Activated T-cell treated with anti-CD3 and anti-CD28 coated beads, Interleukin-2, amount 50 U/mL, for 72 hours (primary cell): ENCODE results near the gene FBN1. TPM values are rescaled to one million over a fixed set of nuclear protein-coding genes. Genes with fewer than 3 reads are reported as not detected.

Source experiments
- ATAC-seq, 2 donors: fragments of 150-1000 bp; cut with Tn5 transposase; replicated peaks in 1 of 2; 2 replicates each; pipeline ENCODE4 v1.10.0; 2021; ENCODE audit warnings: moderate library complexity in 2 of 2, mild to moderate bottlenecking in 1 of 2
- DNase-seq, 2 donors: peaks; one replicate each; pipeline ENCODE4 v3.0.0; 2021 to 2022; ENCODE audit warnings: mixed read lengths in 1 of 2
- H3K27ac Mint-ChIP-seq: one replicate; pipeline ENCODE4 v1.8.0; 2022; ENCODE audit warnings: mild to moderate bottlenecking, moderate library complexity, mixed read lengths
- H3K27me3 Mint-ChIP-seq: one replicate; pipeline ENCODE4 v1.8.0; 2022; ENCODE audit warnings: low read depth, mixed read lengths
- H3K36me3 Mint-ChIP-seq, 2 donors: one replicate each; pipeline ENCODE4 v1.8.0; 2022; ENCODE audit warnings: mixed read lengths in 2 of 2, mild to moderate bottlenecking in 1 of 2; ENCODE audit not compliant: insufficient read depth in 2 of 2
- H3K4me1 Mint-ChIP-seq: one replicate; pipeline ENCODE4 v1.8.0; 2022; ENCODE audit warnings: low read depth, mixed read lengths
- H3K4me3 Mint-ChIP-seq, 2 donors: one replicate each; pipeline ENCODE4 v1.8.0; 2022; ENCODE audit warnings: mild to moderate bottlenecking in 2 of 2, mixed read lengths in 2 of 2, moderate library complexity in 2 of 2
- H3K9me3 Mint-ChIP-seq, 2 donors: one replicate each; pipeline ENCODE4 v1.8.0; 2022; ENCODE audit warnings: mixed read lengths in 2 of 2
- total RNA-seq, 2 donors: library from RNA; stranded (reverse); gene quantifications; one replicate each; pipeline ENCODE4 v1.2.3, GENCODE V29; 2022

The FBN1 gene
- total RNA-seq, 2 donors from 2014 or later, result 0.50 to 0.79 TPM

DNA sequence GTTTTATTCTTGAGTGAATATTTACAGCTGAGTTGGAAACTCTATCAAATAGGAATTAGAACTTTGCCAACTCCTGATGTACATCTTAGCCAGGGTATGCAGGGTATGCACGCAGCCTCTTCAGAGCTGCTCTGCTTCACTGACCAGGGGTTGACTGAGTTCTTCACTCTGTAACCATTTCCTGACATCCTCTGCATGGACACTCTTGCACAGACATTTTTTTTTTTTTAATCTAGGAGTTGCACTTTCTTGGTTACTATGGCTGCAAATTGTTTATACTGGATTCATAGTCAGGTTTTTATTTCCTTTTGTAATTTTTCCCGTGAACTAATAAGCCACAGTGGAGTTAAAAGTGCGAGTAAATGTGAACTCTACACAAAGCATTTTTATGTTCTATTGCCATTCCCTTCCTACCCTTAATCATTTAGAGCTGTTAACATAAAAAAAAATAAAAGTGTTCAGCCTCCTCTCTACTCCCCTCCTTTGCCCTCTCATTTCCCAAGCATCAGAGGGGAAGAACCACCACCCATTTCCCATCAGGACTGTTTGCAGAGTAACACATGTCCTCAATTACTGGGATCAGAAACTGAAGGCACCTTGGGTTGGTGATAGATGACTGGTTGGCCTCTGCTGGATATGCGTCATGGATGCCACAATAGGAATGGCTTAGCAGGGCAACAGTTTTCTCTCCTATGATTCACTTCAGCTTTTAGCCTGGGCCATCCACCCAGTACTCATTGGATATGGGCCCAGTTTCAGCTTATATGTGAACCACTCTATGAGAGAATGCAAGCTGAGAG, 260.3 kb downstream of the FBN1 start:
- ATAC-seq (no peak), DNase-seq (no peak)
- Mint-ChIP-seq H3K36me3 (no peaks in the 10 kb centered on the region), H3K4me1 (no peaks in the 10 kb centered on the region), H3K27ac (no peak overlapping the region), H3K4me3 (no peak overlapping the region), H3K27me3 (peaks cover 6% of the 10 kb centered on the region), H3K9me3 (no peaks in the 10 kb centered on the region)

DNA sequence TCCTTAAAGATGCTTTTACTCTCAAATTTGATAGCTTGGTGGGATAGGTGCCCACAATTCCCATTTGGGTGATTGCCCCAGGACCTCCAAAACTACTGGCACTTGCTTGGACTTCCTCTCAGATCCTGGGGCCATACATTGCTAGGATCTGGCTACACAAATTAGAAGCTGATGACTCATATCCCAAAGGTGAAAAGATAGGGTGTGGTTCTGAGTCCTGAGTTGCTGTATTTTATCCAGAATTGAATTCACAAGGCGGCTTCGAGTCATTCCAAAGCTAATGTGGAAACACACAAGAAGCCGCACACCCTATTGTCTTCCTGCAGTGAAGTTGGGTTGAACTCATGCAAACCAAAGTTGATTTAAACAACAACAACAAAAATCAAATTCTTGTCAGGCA, 260.9 kb downstream of the FBN1 start:
- Mint-ChIP-seq H3K27me3 (peaks cover 6% of the 10 kb centered on the region), H3K4me3 (no peak overlapping the region), H3K27ac (no peak overlapping the region), H3K9me3 (no peaks in the 10 kb centered on the region), H3K4me1 (no peaks in the 10 kb centered on the region), H3K36me3 (no peaks in the 10 kb centered on the region)
- ATAC-seq (no peak), DNase-seq (no peak)

DNA sequence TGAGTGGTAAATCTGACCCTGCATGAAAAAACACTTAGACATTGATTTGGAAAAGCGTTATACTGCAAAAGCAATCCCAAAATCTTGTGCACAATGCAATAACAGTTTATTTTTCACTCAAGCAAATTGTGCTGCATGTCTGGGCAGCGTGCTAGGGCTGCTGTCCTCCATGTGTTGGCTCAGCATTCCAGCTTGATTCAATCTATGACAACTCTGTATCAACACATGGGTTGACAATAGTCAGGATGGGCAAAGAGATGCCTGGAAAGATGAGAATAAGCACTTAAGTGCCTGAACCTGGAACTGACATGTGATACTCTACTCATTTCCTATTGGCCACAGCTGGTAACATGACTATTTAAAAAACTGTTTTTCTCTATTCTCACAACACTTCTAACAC, 262.5 kb downstream of the FBN1 start:
- no peak for DNase-seq
- Mint-ChIP-seq H3K4me1 (no peaks in the 10 kb centered on the region), H3K27me3 (peaks cover 14% of the 10 kb centered on the region), H3K4me3 (no peak overlapping the region), H3K36me3 (no peaks in the 10 kb centered on the region), H3K9me3 (no peaks in the 10 kb centered on the region), H3K27ac (no peak overlapping the region)
- no peak for ATAC-seq

DNA sequence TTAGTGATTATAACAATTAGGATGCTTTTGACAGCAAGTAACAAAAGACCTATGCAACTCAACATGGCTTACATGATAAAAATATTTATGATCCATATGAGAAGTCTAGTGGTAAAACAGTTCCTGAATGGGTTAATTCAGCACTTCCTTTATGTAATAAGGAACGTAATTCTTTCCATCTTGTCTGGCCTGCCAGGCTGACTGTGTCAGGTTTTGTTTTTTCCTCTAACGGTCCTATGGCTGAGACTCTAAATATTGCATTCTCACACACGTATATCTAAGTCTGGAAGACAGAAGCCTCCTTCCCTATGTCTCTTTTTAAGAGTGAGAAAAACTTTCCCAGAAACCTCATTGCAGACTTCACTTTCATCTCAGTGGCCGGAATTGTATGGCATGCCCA, 263.6 kb downstream of the FBN1 start:
- Mint-ChIP-seq H3K4me1 (no peaks in the 10 kb centered on the region), H3K4me3 (no peak overlapping the region), H3K9me3 (peaks cover 0 to 3% of the 10 kb centered on the region in 2 donors), H3K36me3 (no peaks in the 10 kb centered on the region), H3K27me3 (peaks cover 20% of the 10 kb centered on the region), H3K27ac (no peak overlapping the region)
- ATAC-seq (no peak), DNase-seq (no peak)

DNA sequence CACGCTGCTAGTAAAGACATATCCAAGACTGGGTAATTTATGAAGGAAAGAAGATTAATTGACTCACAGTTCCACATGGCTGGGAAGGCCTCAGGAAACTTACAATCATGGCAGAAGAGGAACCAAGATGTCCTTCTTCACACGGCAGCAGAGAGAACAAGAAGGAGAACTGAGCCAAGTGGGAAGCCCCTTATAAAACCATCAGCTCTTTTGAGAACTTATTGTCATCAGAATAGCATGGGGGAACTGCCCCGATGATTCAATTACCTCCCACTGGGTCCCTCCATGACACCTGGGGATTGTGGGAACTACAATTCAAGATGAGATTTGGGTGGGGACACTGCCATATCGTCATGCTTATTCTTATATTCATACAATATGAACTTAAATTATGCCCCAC, 265.3 kb downstream of the FBN1 start:
- H3K27ac Mint-ChIP-seq, result no peak overlapping the region

DNA sequence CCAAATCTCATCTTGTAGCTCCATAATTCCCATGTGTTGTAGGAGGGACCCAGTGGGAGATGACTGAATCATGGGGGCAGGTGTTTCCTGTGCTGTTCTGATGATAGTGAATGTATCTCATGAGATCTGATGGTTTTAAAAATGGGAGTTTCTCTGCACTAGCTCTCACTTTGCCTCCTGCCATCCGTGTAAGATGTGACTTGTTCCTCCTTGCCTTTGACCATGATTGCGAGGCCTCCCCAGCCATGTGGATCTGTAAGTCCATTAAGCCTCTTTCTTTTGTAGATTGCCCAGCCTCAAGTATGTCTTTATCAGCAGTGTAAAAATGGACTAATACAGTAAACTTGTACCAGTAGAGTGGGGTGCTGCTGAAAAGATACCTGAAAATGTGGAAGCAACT, 269.7 kb downstream of the FBN1 start:
- Mint-ChIP-seq H3K4me3 (no peak overlapping the region), H3K27ac (no peak overlapping the region), H3K27me3 (peaks cover 37% of the 10 kb centered on the region), H3K4me1 (no peaks in the 10 kb centered on the region), H3K9me3 (peaks cover 0 to 3% of the 10 kb centered on the region in 2 donors), H3K36me3 (no peaks in the 10 kb centered on the region)
- DNase-seq (no peak), ATAC-seq (no peak)

More for the DNA sequence above, 265.3 kb downstream of the FBN1 start:
- H3K4me3 Mint-ChIP-seq, result no peak overlapping the region
- H3K9me3 Mint-ChIP-seq, result peaks cover 0 to 3% of the 10 kb centered on the region in 2 donors
- DNase-seq (no peak), ATAC-seq (no peak)
- no peaks in the 10 kb centered on the region for H3K4me1 Mint-ChIP-seq
- no peaks in the 10 kb centered on the region for H3K36me3 Mint-ChIP-seq
- H3K27me3 Mint-ChIP-seq, result peaks cover 31% of the 10 kb centered on the region

DNA sequence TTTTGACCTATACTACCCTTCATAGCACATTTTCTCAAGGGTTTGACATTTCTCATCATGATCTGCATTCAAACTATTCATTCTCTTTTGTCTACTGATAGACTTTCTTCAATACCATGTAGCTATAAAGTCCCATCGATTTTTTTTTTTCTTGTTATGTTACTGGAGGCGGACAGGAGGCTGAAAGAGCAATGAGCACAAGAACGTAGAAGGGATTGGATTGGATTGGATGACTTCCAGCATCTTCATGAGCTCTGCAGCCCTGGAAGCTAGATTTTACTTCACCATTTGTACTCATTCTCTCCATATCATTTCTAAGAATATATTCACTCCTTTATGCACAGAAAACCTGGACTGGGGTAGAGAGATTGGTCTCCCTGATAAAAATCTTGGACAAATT, 271.0 kb downstream of the FBN1 start:
- ATAC-seq (no peak), DNase-seq (no peak)
- Mint-ChIP-seq H3K36me3 (no peaks in the 10 kb centered on the region), H3K4me3 (no peak overlapping the region), H3K9me3 (peaks cover 0 to 3% of the 10 kb centered on the region in 2 donors), H3K27me3 (peaks cover 37% of the 10 kb centered on the region), H3K27ac (no peak overlapping the region), H3K4me1 (no peaks in the 10 kb centered on the region)

DNA sequence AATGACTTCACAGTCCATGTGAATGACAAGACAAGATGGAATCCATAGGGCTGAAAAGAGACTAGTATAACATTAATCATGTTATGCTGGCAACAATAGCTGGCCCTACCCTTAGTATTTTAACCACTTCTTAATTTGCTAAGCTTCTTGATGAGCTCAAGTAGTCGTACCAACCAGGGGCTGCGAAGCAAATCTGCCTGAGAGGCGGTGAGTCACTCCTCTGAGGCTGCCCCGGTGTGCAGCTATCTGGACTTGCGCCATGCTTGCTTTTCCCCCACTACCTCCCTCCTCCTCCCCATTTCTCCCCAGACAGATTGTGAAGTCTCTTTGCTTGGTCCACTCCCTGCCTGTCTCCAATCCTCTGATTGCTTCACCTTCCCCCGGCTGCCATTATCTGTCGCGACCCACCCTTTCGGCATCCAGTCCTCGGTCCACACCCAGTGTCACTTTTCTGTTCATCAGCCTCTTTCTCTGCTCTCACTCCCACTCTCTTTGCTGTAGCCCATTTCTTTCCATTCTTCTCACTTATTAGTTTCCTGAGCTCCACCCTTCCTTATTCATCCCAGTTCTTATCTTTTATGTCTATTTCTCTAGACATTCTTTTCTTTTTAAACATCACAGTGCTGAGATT, 271.6 kb downstream of the FBN1 start:
- H3K27me3 Mint-ChIP-seq, result peaks cover 37% of the 10 kb centered on the region

DNA sequence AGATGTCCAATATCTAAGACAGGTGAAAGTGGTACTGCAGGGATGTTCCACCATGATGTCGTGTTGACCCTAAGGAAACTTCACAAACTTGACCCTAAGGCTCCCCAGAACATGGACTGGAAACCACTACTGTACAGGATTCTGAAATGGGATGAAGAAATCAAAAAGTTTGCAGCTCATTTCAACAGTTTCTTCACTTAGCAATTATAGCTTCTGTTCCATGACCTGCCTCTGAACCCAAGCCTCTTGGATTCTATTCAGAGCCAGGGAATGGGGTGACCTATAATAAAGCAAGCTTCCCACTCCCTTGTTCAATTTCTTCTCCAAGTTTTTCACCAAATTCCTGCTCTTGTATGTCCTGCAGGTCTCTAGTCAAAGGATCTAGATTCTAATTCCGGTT, 273.5 kb downstream of the FBN1 start:
- no peaks in the 10 kb centered on the region for H3K9me3 Mint-ChIP-seq

More for the DNA sequence above, 271.6 kb downstream of the FBN1 start:
- Mint-ChIP-seq H3K4me3 (no peak overlapping the region), H3K4me1 (no peaks in the 10 kb centered on the region), H3K36me3 (no peaks in the 10 kb centered on the region), H3K9me3 (peaks cover 0 to 3% of the 10 kb centered on the region in 2 donors), H3K27ac (no peak overlapping the region)
- ATAC-seq (no peak), DNase-seq (no peak)

DNA sequence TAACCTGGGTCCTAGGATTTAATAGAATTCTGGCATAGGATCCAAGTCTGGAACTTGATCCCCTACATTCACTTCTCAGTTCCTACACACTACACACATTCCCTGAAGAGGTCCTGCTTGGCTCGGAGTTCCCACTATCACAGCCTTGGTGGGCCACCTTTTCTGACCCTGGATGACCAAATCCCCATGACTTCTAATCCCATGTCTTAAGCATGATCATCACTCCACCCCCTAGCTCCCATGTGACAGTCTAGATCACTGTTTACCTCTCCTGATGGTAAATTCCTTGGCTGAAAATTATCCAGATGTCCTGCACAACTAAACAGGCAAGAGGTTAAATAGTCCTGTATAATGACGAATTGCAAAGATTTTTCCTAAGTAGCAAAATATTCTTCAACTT, 274.0 kb downstream of the FBN1 start:
- peaks cover 22% of the 10 kb centered on the region for H3K27me3 Mint-ChIP-seq
- no peaks in the 10 kb centered on the region for H3K36me3 Mint-ChIP-seq
- no peaks in the 10 kb centered on the region for H3K4me1 Mint-ChIP-seq
- H3K27ac Mint-ChIP-seq, result no peak overlapping the region
- no peak overlapping the region for H3K4me3 Mint-ChIP-seq
- ATAC-seq, result no peak
- no peak for DNase-seq
- H3K9me3 Mint-ChIP-seq, result no peaks in the 10 kb centered on the region

More for the DNA sequence above, 273.5 kb downstream of the FBN1 start:
- H3K36me3 Mint-ChIP-seq, result no peaks in the 10 kb centered on the region
- H3K4me1 Mint-ChIP-seq, result no peaks in the 10 kb centered on the region
- H3K27ac Mint-ChIP-seq, result no peak overlapping the region
- no peak overlapping the region for H3K4me3 Mint-ChIP-seq
- DNase-seq, result no peak
- H3K27me3 Mint-ChIP-seq, result peaks cover 22% of the 10 kb centered on the region
- no peak for ATAC-seq

DNA sequence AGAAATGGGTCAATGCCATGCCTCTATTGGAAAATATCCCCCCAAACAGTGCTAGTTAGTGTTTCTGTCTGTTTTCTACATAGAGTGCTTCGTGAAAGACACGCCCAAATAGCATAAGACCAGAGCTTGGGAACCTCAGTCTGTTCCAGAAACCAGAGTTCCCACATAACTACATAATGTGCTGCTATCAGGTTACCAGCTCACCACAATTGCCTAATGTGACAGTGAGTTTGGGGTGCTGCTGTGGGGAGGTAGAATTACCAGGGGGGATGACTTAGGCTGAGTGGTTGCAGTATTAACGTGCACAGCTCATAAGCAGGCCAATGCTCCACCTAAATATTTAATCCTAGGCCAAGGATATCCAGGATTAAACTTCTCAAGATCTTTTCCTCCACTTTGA, 275.0 kb downstream of the FBN1 start:
- Mint-ChIP-seq H3K4me1 (no peaks in the 10 kb centered on the region), H3K9me3 (no peaks in the 10 kb centered on the region), H3K36me3 (no peaks in the 10 kb centered on the region), H3K27me3 (peaks cover 14% of the 10 kb centered on the region), H3K4me3 (no peak overlapping the region), H3K27ac (no peak overlapping the region)
- no peak for ATAC-seq
- no peak for DNase-seq

DNA sequence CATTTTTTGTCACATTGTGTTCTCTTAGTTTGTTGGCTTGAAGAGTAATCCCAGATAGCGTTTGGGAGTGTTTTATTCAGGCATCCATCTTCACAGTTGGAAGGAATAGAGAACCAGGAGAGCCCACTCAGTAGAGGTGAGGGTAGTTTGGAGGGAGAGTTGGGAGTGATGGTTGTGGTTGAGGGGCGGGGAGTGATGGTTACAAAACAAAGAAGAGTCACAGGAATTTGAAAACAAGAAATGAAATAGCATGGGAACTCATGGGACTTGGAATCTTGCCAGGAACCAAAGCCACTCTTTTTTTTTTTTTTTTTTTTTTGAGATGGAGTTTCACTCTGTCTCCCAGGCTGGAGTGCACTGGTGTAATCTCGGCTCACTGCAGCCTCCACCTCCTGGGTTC, 278.0 kb downstream of the FBN1 start:
- H3K27ac Mint-ChIP-seq, result no peak overlapping the region
- no peaks in the 10 kb centered on the region for H3K36me3 Mint-ChIP-seq
- H3K4me1 Mint-ChIP-seq, result no peaks in the 10 kb centered on the region

DNA sequence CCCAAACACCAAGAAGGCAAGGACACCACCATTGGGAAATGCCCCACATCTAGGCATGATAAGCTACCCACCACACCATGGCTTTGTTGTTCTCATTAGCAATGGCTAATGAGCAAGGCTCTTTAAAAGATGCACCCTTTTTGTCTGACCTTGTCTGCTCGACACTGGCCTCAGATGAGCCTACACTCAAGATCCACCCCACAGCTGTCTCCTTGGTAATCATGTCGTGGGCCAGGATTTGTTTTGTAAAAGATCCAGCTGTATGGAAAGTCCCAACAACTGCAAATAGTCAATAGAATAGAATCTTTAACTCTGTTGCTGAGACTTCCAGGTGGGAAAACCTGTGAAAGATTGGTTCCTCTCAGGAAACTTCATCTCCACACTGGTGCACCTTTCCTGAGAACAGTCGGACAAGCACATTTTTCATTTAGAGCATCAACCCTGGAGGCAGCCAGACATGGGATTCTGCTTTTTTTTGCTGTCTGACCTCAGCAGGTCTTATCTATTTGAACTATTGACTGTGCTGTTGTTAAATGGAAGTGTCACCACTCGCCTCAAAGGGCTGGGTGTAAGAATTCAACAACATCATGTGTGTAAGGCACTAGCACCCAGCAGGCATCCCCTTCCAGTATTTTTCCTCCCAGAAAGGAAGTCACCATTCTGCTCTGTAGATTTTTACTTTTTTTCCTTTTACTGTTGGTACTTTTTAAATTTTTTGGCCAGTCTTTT, 278.8 kb downstream of the FBN1 start:
- H3K4me3 Mint-ChIP-seq, result no peak overlapping the region
- no peaks in the 10 kb centered on the region for H3K27me3 Mint-ChIP-seq

More for the DNA sequence above, 278.0 kb downstream of the FBN1 start:
- DNase-seq (no peak), ATAC-seq (no peak)
- Mint-ChIP-seq H3K4me3 (no peak overlapping the region), H3K9me3 (no peaks in the 10 kb centered on the region), H3K27me3 (no peaks in the 10 kb centered on the region)

More for the DNA sequence above, 278.8 kb downstream of the FBN1 start:
- no peaks in the 10 kb centered on the region for H3K4me1 Mint-ChIP-seq
- H3K36me3 Mint-ChIP-seq, result no peaks in the 10 kb centered on the region
- DNase-seq (no peak), ATAC-seq (no peak)
- no peaks in the 10 kb centered on the region for H3K9me3 Mint-ChIP-seq
- no peak overlapping the region for H3K27ac Mint-ChIP-seq
